HG03135 (cell line): Measurements from ENCODE around the gene TNIK.
A peak's percentile ranks its signal among the peaks of the same experiment; 100 is the strongest.
"Not testable (repeated sequence)": the region's sequence is repeated elsewhere in the genome, so short reads cannot be mapped to it uniquely, and the experiment has no call there.

Experiments
- ATAC-seq: cut with Tn5 transposase; IDR thresholded peaks from one replicate; pipeline ENCODE4 v1.9.1; 2021; ENCODE audit warnings: mild to moderate bottlenecking, moderate library complexity; ENCODE audit not compliant: unreplicated experiment

The TNIK gene

DNA sequence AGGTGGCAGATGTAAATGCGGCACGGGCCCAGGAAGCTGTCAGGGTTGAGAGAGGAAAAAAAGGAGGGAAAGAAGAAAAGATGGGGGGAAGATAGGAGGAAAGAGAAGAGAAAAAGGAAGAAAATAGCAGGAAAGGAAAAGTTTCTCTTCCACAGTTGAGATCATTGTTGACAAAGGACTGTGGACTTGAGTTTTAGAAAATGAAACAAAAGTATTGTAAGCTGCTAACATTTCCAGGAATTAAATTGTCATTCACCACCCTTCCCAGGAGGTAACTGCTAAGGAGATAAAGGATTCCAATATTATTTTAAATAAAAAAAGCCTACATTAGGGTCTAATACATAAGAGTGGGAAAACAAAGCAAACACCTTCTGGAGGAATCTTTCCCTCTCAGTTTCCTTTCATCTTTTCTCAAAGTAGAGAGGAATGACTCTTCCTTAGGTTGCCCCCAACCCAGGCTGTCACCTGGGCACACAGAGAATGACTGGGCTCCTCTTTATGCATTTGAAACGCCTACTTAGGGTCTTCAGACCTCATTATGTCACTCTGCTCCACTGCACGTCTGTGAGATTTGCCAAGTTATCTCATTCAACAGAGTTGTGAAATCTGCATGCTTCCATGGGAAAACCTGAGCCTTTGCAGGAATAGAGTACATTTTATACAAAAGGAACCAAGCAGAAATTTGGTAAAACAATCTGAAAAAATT is 194.0 kb downstream of the TNIK start:
- no peak for ATAC-seq

DNA sequence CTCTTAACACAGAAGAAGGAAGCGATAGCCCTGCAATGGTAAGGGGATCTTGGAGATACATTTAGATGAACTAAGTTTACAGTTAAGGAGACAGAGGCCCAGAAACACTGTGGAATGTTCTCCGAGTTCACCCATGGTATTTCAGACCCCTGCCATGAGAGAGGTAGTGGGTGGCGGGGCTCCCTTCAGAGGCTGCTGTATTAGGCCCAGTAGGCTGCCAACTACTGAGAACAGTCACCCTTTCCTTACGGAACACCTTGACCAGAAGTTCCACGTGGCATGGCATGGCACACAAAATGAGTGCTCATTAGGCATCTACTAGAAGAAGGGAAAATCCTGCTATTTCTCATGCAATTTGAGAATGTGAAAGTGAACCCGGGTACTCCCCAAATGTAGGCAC is 195.4 kb downstream of the TNIK start:
- ATAC-seq, result no peak

DNA sequence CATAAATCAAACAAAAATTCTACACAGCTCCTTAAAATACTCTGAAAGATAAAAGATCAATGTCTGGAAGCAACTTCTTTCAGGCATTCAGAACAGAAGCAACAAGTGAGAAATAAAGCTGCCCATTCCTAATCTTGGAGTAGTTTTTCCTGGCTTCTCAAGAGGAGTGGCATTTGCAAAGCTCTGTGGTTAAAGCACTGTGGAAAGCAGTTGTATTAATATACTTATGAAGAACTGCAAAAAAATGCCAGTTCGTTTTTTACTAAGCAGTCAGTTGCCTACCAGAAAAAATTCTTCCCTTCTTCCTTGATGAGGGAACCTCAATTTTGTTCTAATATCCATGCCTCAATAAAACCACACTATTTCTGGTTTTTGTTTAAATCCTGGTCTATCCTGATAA is 197.8 kb downstream of the TNIK start:
- no peak for ATAC-seq

- no peak for ATAC-seq
Measured at GRCh38 chr3:171261487-171261886, 198.7 kb downstream of the TNIK start.

DNA sequence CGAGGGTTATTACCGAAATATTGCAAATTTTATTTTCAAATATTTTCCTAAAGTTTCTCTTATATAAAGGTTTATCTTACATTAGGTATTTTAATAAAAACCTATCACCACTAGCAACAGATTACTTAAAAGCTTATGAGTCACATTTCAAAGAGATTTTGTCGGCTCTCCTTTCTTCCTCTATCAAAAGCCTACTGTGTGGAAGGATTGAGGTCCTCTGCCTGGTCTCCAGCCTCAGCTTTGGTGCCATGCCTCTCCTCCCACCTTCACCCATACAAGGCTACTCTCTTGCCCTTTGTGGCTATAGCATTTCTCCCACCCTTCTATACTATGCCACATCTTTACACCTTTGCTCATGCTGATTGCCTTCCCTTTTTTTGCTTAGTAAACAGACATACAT is 199.3 kb downstream of the TNIK start:
- ATAC-seq, result no peak

GRCh38 chr3:171260466-171260865 is 199.7 kb downstream of the TNIK start:
- no peak for ATAC-seq

DNA sequence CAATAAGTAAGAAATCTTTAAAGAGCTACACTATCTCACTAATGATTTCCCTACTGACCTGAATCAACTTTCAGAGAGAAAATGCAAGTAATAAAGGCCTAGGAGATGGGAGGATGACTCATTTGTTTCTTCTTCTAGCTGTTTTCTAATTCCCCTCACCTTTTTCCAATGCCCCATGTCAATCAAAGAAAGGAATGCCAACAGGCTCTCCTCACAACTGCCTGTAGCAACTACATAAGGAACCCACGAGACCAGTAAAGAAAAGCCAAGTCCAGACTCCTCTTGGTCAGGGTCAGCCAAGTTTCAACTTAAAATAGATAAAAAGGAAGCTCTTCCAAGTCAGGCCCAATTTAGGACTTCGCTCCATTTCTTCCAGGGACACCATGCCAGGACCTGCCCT is 201.9 kb downstream of the TNIK start:
- no peak for ATAC-seq

- peak; percentile 54 for ATAC-seq
Measured at GRCh38 chr3:171257251-171258203, 202.7 kb downstream of the TNIK start.

DNA sequence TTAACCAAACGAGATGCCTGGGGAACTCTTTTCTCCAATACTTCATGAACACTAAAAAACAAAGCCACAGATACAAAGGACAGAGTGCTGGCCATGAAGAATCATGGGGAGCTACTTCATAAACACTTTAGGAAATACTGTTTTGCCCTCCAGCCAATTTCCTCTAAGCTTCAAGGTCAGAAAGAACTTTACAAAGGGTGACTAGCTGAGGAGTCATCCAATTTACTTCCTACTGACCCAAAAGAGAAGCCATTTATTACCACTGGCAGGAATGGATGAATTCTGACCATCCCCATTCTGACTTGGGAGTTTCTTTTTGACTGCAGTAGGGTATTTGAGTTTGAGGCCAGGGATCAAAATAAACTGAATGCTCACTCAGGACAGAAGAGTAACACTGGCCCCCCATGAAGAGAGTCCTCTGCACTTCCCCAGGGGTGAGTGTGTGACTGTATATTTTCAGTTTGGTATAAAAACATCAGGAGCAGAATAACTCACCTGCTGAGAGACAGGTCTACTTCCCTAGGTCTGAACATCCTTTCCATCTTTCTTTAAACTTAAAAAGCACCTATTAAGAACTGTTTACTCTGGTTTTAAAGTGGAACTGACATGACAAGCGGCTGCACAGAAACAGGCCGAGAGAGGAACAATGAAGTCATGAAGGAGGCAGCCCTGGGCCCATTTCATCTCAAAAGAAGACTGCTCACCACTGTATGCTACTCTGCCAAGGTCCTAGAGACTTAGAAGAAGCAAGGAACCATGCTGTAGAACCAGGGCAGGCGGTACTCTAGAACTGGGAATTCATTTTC is 203.6 kb downstream of the TNIK start:
- no peak for ATAC-seq

GRCh38 chr3:171255236-171255806 is 204.9 kb downstream of the TNIK start:
- ATAC-seq, result no peak

- ATAC-seq, result no peak
Measured at GRCh38 chr3:171254315-171254714, 205.9 kb downstream of the TNIK start.

DNA sequence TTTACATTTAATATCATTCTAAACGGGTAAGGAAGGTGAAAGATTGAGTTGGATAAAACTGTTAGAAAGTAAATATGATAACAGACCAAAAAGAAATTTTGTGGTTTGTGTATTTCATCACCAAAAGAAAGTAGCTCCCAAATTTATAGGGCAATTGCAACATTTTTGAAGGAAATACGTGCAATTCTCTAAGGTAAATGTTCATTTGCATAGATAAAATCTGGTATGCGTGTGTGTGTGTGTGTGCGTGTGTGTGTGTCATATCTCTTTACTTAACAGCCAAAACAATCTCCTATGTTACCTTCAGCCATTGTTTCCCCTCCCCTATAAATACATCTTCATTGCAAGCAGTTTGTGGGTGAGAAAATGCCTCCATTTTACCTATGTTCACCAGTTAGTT is 208.4 kb downstream of the TNIK start:
- no peak for ATAC-seq

GRCh38 chr3:171250444-171250843 is 209.8 kb downstream of the TNIK start:
- ATAC-seq, result no peak

GRCh38 chr3:171249245-171249644 is 211.0 kb downstream of the TNIK start:
- ATAC-seq, result peak; percentile 2

GRCh38 chr3:171248426-171249111 is 211.6 kb downstream of the TNIK start:
- peak; percentile 74 for ATAC-seq

DNA sequence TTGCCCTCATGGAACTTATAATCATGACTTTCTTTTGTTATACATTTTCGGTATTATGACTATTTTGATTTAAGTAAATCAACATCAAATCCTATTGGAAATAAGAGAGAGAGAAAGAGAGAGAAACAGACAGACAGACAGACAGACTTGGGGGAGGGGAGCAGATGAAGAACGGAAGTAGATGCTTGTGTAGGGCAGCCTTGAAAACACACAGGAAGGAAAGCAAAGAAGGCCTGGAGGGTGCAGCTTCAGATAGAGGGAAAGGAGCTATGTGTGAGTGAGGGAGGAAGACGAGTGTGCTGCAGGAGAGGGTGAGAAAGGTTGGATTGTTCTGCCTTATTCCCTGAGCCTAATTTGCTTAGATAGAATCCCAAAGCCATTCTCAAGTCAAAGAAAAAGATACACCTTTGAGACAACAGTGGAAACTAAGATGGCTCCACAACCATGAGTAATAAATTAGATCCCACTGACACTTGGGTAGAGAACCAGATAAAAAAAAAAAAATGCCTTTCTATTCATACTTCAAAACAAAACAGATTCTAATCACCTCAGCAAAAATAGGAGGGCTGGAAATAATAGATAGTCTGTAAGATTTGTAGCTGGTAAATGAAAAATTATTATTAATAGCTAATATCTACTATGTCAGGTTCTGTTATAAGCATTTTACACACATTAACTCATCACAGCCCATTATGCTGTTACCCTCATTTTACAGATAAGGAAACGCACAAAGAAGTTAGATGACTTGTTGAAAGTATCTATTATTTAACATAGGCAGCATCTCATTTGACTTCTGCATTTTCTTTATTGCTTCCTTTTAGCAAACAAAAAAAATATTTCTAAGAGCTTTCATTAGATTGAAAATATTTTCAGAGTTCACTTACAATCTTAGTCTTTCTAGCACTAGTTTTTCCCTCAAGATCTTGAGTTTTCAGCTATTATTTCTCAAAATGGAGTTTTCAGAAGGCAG is 214.1 kb downstream of the TNIK start:
- no peak for ATAC-seq

- ATAC-seq, result no peak
Measured at GRCh38 chr3:171242951-171243350, 217.3 kb downstream of the TNIK start.

GRCh38 chr3:171242170-171242569 is 218.0 kb downstream of the TNIK start:
- ATAC-seq, result no peak

GRCh38 chr3:171241655-171242054 is 218.6 kb downstream of the TNIK start:
- ATAC-seq, result not testable (repeated sequence)
